Measurements from ENCODE around the gene TJP1.
A peak's percentile ranks its signal among the peaks of the same experiment; 100 is the strongest.
"Not testable (repeated sequence)": the region's sequence is repeated elsewhere in the genome, so short reads cannot be mapped to it uniquely, and the experiment has no call there.

TJP1 gene

GRCh38 chr15:29838352-29839010 is 16.2 kb upstream of the TJP1 start:
- no peak for DNase-seq (ENCODE audit: low read depth)

GRCh38 chr15:29835301-29835700 is 13.0 kb upstream of the TJP1 start:
- no peak for DNase-seq (ENCODE audit: low read depth)

GRCh38 chr15:29832709-29833108 is 10.4 kb upstream of the TJP1 start:
- no peak for DNase-seq (ENCODE audit: low read depth)

GRCh38 chr15:29826908-29827820 is 4.9 kb upstream of the TJP1 start:
- no peak for DNase-seq (ENCODE audit: low read depth)

- no peak for DNase-seq (ENCODE audit: low read depth)
These were observed 3.0 kb upstream of the TJP1 start for GRCh38 chr15:29825227-29825626.

- DNase-seq (ENCODE audit: low read depth): peak; percentile 49
These were observed 604 bp upstream of the TJP1 start for GRCh38 chr15:29822684-29823459.

GRCh38 chr15:29821416-29822099 is 710 bp downstream of the TJP1 start:
- peak; percentile 60 for DNase-seq (ENCODE audit: low read depth)

- DNase-seq (ENCODE audit: low read depth): no peak
These were observed 1.7 kb downstream of the TJP1 start for GRCh38 chr15:29820394-29821154.

- DNase-seq (ENCODE audit: low read depth): no peak
These were observed 2.3 kb downstream of the TJP1 start for GRCh38 chr15:29819979-29820378.

GRCh38 chr15:29818141-29818540 is 4.1 kb downstream of the TJP1 start:
- no peak for DNase-seq (ENCODE audit: low read depth)

GRCh38 chr15:29817455-29817854 is 4.8 kb downstream of the TJP1 start:
- DNase-seq (ENCODE audit: low read depth): not testable (repeated sequence)

- DNase-seq (ENCODE audit: low read depth): no peak
These were observed 7.1 kb downstream of the TJP1 start for GRCh38 chr15:29815000-29815710.

GRCh38 chr15:29813009-29813408 is 9.3 kb downstream of the TJP1 start:
- DNase-seq (ENCODE audit: low read depth): no peak

- DNase-seq (ENCODE audit: low read depth): no peak
These were observed 9.9 kb downstream of the TJP1 start for GRCh38 chr15:29812384-29812694.

GRCh38 chr15:29811691-29812383 is 10.4 kb downstream of the TJP1 start:
- DNase-seq (ENCODE audit: low read depth): no peak

- DNase-seq (ENCODE audit: low read depth): no peak
These were observed 16.6 kb downstream of the TJP1 start for GRCh38 chr15:29805708-29806104.

GRCh38 chr15:29805043-29805707 is 17.1 kb downstream of the TJP1 start:
- DNase-seq (ENCODE audit: low read depth): no peak

GRCh38 chr15:29802411-29802810 is 19.9 kb downstream of the TJP1 start:
- no peak for DNase-seq (ENCODE audit: low read depth)

GRCh38 chr15:29800491-29801366 is 21.5 kb downstream of the TJP1 start:
- no peak for DNase-seq (ENCODE audit: low read depth)
